ENCODE measurements around the gene ELOVL2. TPM values are rescaled to one million over a fixed set of nuclear protein-coding genes. Genes with fewer than 3 reads are reported as not detected.

The ELOVL2 gene
- total RNA-seq, 1 donor from 2014 or later, result 1.8 TPM

DNA sequence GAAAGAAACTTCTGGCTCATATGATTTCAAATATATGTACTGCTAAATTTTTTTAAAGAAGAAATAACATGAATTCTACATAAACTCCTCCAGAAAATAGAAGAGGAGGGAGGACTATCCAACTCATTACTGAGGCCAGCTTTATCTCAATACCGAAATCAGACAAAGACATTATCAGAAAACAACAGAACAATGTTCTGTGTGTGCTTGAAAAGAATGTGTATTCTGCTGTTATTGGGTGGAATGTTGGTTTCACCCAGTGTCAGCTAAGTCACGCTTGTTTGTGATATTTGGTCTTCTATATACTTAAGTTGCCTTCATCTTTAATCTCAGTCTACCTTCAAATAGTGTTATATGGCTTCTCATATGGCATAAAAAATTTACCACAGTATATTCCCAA, 18.6 kb upstream of the ELOVL2 start:
- intact Hi-C loops (cut with DNase I), result no loop called here
- DNase-seq (ENCODE audit: low spot score), result no peak

DNA sequence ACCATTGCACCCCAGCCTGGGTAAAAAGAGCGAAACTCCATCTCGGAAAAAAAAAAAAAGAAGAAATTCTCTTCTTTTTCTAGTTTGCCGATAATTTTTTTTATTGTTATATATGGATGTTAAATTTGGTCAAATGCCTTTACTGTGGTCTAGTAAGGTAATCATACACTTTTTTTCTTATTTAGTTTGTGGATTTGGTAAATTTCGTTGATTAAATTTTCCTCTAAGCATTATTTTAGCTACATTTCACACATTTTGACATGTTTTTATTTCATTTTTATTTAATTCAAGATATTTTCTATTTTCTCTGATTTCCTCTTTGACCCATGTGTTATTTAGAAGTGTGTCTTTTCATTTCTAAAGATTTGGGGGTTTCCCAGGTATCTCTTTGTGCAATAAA, 18.0 kb upstream of the ELOVL2 start:
- DNase-seq (ENCODE audit: low spot score), result no peak
- intact Hi-C loops (cut with DNase I), result no loop called here

DNA sequence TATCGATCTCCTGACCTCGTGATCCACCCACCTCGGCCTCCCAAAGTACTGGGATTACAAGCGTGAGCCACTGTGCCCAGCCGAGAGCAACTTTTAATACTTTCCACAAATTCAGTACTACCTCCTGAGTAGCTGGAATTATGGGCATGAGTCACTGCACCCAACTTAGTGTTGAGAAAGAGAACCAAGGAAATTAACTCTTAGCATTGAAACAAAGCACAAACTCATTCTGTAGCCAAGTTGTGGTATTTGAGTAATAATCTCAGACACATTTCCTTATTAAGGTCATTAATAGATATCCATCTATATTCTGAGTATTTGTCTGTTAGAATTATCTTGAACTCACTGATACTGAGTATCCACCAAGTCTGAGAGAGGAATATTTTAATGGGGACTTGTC, 14.3 kb upstream of the ELOVL2 start:
- no peak for DNase-seq (ENCODE audit: low spot score)
- intact Hi-C loops (cut with DNase I), result no loop called here

DNA sequence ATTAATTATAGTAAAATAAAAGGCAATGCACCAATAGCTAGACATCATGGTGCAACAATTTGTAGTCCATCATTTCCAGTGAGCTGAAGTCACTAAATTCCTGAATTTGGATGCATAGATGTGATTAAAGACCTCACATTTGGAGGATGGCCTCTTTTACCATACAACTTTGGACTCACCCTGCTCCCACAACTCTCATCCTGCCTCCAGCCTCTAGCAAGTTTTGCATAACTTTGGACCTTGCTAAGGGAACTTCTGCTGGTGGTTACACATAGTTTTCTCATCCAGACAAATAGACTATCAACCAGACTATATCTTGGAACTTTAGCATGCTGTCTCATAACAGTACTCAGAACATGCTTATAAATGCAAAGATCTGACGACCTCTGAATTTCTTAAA, 12.8 kb upstream of the ELOVL2 start:
- intact Hi-C loops (cut with DNase I), result no loop called here
- no peak for DNase-seq (ENCODE audit: low spot score)

DNA sequence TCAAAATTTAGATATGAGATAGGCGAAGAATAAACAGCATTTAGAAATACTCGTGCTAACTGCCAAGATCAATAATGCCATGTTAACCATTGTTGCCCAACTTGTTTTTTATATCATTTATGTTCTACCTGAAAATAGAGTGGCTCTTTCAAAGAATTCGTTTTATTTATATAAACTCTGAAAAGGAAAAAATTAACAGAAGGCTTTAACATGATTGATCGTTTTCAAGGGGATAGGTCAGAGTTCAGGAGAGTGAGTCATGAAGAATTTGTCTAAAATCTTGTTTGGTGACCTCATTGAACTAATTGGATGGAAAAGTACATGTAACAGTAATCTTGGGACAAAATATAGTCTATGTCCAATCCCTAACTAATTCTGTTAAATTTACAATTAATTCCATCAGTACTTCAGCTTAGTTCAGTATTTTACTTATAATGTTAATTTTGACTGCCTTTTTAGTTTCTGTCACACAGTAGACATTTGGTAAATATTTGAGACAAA, 11.1 kb upstream of the ELOVL2 start:
- DNase-seq (ENCODE audit: low spot score), result no peak
- intact Hi-C loops (cut with DNase I), result no loop called here

DNA sequence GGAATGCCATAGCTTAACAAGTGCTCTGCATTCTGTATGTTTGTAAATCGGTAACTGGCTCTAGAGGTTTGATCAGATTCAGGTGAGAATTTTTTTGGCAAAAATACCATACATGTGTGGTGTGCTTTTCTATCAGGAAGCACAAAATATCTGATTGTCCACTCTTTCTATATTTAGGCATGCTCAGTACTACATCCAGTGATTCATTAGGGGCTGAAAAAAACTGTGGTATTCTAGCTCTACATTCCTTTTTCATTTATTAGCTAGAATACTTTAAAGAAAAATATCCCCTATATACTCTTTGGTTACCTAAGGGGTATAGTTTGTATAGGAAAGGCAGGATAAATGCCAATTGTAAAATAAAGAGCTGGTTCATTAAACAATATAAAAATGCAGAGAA, 10.6 kb upstream of the ELOVL2 start:
- no peak for DNase-seq (ENCODE audit: low spot score)
- intact Hi-C loops (cut with DNase I), result no loop called here

DNA sequence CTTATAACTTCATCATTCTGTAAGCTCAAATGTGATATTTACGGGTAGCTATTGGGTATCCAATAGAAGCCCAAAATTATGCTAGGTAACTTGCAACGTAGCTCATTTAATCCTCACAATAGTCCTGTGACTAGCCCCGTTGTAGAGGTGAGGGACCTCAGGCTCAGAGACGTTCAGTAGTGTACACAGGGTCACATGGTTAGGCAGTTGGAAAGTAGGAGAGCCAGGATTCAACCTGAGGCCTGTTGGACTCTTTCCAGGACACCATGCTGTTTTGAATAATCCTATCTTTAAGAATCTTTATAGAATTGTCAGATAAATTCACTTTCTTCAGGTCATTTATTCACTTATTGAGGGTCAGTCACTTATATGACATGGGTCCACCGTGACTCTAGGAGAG, 9.2 kb upstream of the ELOVL2 start:
- intact Hi-C loops (cut with DNase I), result no loop called here
- DNase-seq (ENCODE audit: low spot score), result no peak

DNA sequence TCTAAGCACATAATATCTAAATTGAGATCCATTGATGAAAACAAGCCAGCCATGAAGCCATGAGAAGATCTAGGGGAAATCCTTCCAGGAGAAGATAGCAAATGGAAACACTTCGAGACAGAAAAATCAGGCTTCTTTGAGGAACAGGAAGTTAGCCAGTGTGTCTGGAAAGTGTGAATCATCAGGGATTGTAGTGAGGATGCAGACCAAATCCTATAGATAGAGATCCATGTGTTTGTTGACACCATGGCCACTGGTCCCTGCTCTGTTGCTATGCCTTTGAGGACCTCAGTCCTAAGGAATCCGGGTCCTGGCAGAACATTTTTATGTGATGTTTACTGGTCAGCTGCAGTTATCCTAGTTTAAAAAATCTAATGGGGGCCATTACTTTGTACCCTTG, 6.6 kb upstream of the ELOVL2 start:
- no peak for DNase-seq (ENCODE audit: low spot score)
- intact Hi-C loops (cut with DNase I), result no loop called here

DNA sequence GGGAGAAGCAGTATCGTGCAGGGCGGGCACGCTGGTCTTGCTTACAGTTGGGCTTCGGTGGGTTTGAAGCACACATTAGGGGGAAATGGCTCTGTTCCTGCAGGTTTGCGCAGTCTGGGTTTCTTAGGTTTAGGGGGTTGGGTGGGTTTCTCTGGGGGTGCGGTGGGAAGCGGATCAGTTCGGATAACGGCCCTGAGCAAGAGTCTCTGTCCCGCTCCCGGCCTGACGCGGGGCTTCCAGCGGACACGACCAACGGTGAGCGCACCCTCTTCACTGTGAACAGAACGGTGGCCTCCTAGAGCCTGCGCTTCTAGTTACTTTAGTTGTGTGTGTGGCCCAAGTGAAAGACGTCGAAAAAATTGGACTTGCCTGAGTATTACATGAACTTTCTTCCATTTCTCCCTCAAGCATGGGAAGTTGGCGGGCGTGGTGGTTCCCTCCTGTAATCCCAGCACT, 635 bp upstream of the ELOVL2 start:
- intact Hi-C loops (cut with DNase I), result no loop called here
- no peak for DNase-seq (ENCODE audit: low spot score)

DNA sequence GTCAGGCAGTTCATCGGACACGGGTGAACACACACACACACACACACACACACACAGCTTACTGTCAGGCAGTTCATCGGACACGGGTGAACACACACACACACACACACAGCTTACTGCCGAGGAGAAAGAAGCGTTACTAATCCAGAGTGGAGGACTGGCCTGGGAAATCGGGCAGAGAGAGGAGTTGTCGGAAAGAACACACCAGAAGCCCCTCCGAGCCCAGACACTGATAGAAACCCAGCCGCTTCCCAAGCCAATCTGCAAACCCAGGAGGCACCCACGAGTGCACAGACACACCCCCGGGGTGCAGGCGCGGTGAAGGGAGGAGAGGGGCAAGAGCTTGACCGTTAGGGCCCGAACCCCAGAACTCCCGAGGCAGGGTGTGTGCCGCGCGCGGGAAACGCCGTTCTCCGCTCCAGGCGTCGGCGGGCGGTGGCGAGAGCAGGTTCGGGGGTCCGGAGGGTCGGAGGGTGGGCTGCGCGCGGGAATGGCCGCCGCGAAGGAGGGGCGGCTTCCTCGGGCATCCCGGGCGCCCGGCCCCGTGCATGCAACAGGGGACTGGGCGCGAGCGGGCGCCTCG, 636 bp downstream of the ELOVL2 start:
- intact Hi-C loops (cut with DNase I), result no loop called here
- DNase-seq (ENCODE audit: low spot score), result no peak

DNA sequence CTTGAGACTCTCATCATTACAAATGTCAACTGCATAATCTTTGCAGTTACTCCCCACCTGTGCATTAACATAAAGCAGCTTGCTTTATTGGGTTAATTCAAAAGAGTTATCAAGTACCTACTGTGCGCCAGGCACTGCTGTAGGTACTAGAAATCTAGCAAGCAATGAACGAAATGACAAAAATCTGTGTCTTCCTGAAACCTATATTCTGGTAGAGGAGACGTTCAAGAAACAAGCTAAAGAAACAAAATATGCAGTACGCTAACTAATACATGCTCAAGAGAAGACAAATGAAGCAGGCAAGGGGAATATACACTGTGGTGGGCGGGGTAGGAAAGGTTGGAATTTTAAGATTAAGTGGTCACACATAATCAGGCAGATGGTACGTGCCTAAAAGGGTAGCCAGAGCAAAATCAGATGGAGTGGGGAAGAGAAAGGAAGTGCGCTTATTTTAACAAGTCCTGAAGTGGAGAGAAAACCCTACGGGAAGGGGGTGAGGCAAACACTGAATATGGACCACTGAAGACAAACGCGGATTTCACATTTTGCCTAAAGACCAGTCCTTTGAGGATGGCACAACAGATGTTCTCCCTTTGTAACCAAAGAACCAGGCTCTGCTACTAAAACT, 1.2 kb downstream of the ELOVL2 start:
- intact Hi-C loops (cut with DNase I), result no loop called here
- DNase-seq (ENCODE audit: low spot score), result no peak

DNA sequence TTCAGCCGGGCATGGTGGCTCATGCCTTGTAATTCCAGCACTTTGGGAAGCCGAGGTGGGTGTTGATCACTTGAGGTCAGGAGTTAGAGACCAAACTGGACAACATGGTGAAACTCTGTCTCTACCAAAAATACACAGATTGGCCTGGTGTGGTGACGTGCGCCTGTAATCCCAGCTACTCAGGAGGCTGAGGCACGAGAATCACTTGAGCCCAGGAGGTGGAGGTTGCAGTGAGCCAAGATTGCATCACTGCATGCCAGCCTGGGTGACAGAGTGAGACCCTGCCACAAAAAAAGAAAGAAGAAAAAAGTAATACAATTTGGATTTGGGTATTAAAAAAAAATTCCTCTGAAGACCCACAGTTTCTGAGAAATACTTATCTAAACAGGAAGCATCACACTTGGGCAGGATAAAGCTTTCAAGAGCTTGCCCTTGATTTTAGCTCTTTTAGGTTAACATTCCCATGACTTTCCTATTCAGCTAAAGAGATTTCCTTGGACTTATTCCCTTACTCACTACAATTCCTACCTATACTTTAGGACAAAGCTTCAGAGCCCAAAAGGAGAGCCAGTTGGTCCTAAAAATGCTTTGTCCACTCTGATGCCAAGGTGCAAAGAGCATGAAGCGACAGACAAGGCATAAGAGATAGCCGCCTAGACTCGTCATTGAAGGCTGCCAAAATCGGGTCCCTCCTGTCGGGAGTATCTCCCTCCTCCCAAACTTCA, 1.9 kb downstream of the ELOVL2 start:
- intact Hi-C loops (cut with DNase I), result no loop called here
- no peak for DNase-seq (ENCODE audit: low spot score)

DNA sequence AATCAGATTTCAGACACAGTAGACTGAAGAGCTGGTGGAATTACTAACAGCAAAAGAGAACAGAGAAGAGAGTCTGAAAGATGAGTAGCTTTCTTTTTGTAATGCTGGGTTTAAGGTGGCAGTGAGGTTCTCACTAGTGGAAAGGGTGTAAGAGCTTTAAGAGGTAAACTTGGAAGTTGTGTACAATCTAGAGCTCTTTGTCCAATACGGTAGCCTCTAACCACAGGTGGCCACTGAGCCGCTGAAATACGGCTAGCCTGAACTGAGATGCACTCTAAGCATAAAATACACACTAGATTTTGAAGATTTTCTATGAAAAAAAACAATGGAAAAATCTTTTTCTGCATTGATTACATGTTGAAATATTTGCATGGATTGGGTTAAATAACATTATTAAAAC, 4.0 kb downstream of the ELOVL2 start:
- no peak for DNase-seq (ENCODE audit: low spot score)
- intact Hi-C loops (cut with DNase I), result no loop called here

DNA sequence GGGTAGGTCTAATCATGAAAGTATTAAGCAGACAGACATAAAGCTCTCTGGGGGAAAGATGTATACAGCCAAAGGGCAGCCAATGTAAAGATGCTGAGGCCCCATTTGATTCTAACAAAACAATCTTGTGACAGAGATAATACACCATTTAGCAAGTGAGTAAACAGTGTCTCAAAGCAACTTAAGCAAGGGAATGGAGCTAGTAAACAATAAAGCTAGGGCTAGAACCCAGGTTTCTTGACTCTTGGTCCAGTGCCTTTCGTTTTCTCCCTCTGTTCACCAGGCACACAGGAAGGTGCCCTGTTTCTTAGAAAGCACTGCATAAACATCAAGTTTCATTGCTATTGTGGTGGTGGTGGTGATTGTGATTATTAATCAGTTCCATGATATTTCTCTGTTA, 5.1 kb downstream of the ELOVL2 start:
- DNase-seq (ENCODE audit: low spot score), result no peak
- intact Hi-C loops (cut with DNase I), result no loop called here

DNA sequence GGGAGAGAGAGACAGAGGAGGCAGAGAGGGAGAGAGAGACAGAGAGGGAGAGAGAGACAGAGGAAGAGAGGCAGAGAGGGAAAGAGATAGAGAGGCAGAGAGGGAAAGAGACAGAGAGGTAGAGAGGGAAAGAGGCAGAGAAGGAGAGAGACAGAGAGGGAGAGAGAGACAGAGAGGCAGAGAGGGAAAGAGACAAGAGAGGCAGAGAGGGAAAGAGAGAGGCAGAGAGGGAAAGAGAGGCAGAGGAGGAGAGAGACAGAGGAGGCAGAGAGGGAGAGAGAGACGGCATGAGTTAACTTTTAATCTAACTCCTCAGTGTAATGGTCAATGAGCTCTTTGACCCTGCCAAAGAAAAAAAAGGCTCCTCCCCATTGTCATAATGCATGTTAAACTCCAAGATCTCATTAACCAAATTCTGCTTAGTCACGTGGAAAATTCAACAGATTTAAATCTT, 7.1 kb downstream of the ELOVL2 start:
- intact Hi-C loops (cut with DNase I), result no loop called here

DNA sequence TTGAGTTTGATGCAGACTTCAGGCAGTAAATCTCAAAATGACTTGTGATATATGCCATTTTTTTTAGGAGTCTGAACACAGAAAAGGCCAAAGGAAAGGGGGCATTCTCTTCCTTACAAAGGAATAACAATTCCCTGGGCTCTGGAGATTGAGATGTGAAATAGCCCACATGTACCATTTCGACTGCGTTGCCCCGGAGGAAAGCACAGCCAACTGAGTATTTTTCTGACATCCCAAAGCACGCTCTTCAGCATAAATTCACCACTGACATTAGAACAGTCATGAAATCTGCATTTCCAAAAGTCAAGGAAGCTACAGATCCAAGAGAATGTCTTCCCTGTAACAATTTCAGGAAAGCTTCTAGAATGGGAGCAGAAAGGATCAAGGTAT, 7.8 kb downstream of the ELOVL2 start:
- intact Hi-C loops (cut with DNase I), result no loop called here
- DNase-seq (ENCODE audit: low spot score), result no peak

More for the DNA sequence above, 7.1 kb downstream of the ELOVL2 start:
- no peak for DNase-seq (ENCODE audit: low spot score)

DNA sequence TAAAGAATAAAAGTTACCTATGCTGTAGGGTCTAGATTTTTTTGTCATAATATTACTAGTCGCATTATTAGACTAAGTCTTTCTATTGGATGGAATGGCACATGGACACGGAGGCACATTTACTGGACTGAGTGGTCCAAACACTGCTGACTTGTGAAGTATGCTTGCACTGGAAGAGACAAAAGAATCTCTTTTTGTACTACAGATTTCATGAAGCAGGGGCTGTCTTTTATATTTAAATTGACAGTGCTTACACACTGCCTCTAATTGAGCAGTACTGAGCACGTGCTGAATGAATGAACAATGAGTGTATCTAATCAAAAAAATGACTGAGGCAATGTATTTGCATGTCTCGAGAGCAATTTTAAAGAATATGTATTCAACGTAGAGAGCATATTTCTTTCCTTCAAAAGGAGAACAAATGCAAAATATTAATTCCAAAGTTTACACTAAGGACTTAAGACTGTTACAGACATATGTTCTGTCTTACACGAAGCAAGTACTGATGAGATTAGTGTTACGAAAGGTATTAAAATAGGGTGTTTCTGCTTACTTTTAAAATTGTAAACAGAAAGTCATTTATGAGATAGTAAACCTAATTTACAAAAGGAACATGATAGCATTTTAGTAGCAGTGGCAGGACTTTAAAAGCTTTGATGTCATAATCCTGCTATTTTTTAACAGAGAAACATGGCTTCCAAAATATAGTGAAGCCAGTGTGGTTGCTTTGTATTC, 8.3 kb downstream of the ELOVL2 start:
- DNase-seq (ENCODE audit: low spot score), result no peak
- intact Hi-C loops (cut with DNase I), result no loop called here

DNA sequence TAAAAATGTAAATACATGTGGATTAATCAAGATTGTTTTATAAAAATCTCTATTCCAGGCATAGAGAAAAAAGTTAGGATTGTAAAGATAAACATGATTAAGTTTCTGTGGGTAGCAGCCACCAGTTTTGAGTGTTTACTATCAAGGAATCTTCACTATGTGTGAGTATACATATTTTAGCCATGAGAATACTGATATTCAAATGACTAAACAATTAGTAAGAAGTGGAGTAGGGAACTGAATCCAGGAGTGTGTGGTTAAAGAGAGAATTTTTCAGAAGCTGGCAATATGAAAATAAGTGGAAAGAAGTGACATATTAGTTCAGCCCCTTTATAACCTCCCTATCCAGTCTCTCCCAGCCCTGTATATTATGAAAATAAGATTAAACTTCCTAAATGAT, 10.3 kb downstream of the ELOVL2 start:
- intact Hi-C loops (cut with DNase I), result no loop called here
- DNase-seq (ENCODE audit: low spot score), result no peak

DNA sequence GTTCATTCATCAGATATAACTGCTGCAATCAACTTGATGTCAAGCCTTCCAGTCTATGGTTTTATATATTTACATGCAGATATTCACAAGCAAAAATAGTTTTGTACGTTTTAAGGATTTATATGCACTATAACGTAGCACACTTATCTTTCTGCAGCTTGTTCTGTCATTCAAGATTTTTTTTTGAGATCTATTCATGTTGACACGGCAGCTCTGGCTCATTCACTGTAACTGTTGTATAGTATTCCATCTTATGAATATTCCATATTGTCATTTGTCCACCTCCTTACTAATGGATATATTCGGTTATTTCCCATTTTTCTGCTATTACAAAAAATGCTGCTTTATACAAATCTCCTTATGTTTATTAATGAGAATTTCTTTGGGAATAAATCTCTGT, 13.2 kb downstream of the ELOVL2 start:
- intact Hi-C loops (cut with DNase I), result no loop called here
- no peak for DNase-seq (ENCODE audit: low spot score)

DNA sequence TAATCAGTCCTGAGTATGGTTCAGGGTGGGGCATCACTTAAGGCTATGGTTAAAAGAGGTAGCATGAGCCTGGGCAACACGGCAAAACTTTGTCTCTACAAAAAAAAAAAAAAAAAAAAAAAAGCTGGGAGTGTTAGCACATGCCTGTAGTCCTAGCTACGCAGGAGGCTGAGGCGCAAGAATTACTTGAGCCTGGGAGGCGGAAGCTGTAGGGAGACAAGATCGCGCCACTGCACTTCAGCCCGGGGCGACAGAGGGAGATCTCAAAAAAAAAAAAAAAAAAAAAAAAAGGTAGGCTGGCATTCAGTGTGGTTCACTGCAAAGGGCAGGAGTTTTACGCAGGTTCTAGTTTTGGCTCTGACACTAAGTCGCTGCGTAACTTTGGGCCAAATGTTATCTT, 15.1 kb downstream of the ELOVL2 start:
- intact Hi-C loops (cut with DNase I), result no loop called here
- no peak for DNase-seq (ENCODE audit: low spot score)

All from cardiac septum (tissue), 1 donor.